ENCODE measurements around the gene EGFL7.

GRCh38 chr9:136693135-136693489 is 30.4 kb downstream of the EGFL7 start:
- TF ChIP-seq CTCF (IDR thresholded peaks at IDR 0.05) (no peak), POLR2A (IDR thresholded peaks at IDR 0.05) (no peak)

All from uterus (tissue), 2 donors.